Urinary bladder (tissue), 4 donors: Measurements from ENCODE around the gene NBPF12. TPM values are rescaled to one million over a fixed set of nuclear protein-coding genes. Genes with fewer than 3 reads are reported as not detected.
"Not testable (repeated sequence)": the region's sequence is repeated elsewhere in the genome, so short reads cannot be mapped to it uniquely, and the experiment has no call there.

ENCODE experiments used
- DNase-seq: peaks from one replicate; pipeline ENCODE4 v3.0.0-alpha.2; 2015; ENCODE audit errors: extremely low spot score
- H3K27ac ChIP-seq: one replicate; pipeline ENCODE4 v1.5.1; 2013; ENCODE audit warnings: low read depth, mild to moderate bottlenecking, moderate library complexity
- H3K36me3 ChIP-seq: one replicate; pipeline ENCODE4 v1.6.1; 2013; ENCODE audit warnings: mild to moderate bottlenecking, moderate library complexity; ENCODE audit not compliant: insufficient read depth
- H3K4me1 ChIP-seq: one replicate; pipeline ENCODE4 v1.6.1; 2013; ENCODE audit warnings: mild to moderate bottlenecking, moderate library complexity; ENCODE audit not compliant: insufficient read depth
- H3K4me3 ChIP-seq: one replicate; pipeline ENCODE4 v1.5.1; 2013; ENCODE audit warnings: low read depth, low read length
- WGBS: extraction: QIAGEN DNeasy Blood & Tissue Kit; methylation state at CpG from one replicate; pipeline ENCODE4 v1.1.7; 2013; 5-methylcytosine and 5-hydroxymethylcytosine counted together
- polyA plus RNA-seq: library from polyadenylated mRNA; stranded (reverse); fragments of 200-250 nt; gene quantifications from one replicate; pipeline ENCODE4 v1.2.3, GENCODE V29; 2013
- total RNA-seq: library from RNA; depleted of rRNA; stranded (reverse); fragments of >200 nt; gene quantifications from one replicate; pipeline ENCODE4 v1.2.3, GENCODE V29; 2014
- donor health status: healthy with polysubstance abuse.
- donor health status: healthy.

The NBPF12 gene
- total and polyA plus RNA-seq, 2 donors: 8.1 to 17.6 TPM

- DNase-seq, H3K36me3 ChIP-seq, H3K27ac ChIP-seq, H3K4me1 ChIP-seq, H3K4me3 ChIP-seq: not testable (repeated sequence)
- 75% methylated on average over 3 of the region's 3 CpGs for WGBS
Observed at GRCh38 chr1:147042891-147043290, 104.8 kb downstream of the NBPF12 start.

- H3K27ac ChIP-seq, H3K4me1 ChIP-seq, H3K4me3 ChIP-seq, H3K36me3 ChIP-seq, DNase-seq: not testable (repeated sequence)
Observed at GRCh38 chr1:147044511-147044910, 106.4 kb downstream of the NBPF12 start.

Other genes with a start within 250 kb of the NBPF12 start
- gene PRKAB2, start 234.1 kb downstream of the NBPF12 start, total RNA-seq: 26.9 TPM
- 36.0 TPM for gene PRKAB2, start 234.1 kb downstream of the NBPF12 start, polyA plus RNA-seq